UCSD-AML1 (cell line): Measurements from ENCODE around the gene AP4E1.
"Not testable (repeated sequence)": the region's sequence is repeated elsewhere in the genome, so short reads cannot be mapped to it uniquely, and the experiment has no call there.

Source experiments
- DNase-seq: peaks from one replicate; lab custom pipeline; 2025; ENCODE audit not compliant: unreplicated experiment; lab: John Stamatoyannopoulos, UW

The AP4E1 gene

GRCh38 chr15:50908209-50909009 lies at the start of gene AP4E1:
Gene AP4E1 (plus strand): TSS chr15:50908683. CDS start chr15:50908779, 96 bp downstream.
- peak; percentile 93 for DNase-seq

- no peak for DNase-seq
Measured at GRCh38 chr15:50860824-50861223, 47.7 kb upstream of the AP4E1 start.

- DNase-seq: no peak
Measured at GRCh38 chr15:50862553-50862952, 45.9 kb upstream of the AP4E1 start.

GRCh38 chr15:50864873-50865272 lies 43.6 kb upstream of the AP4E1 start:
- DNase-seq: no peak

- no peak for DNase-seq
Measured at GRCh38 chr15:50865515-50866353, 42.7 kb upstream of the AP4E1 start.

GRCh38 chr15:50871832-50872231 lies 36.7 kb upstream of the AP4E1 start:
- DNase-seq: no peak

GRCh38 chr15:50872832-50873426 lies 35.6 kb upstream of the AP4E1 start:
- no peak for DNase-seq

GRCh38 chr15:50873935-50874361 lies 34.5 kb upstream of the AP4E1 start:
- DNase-seq: peak; percentile 55

- DNase-seq: not testable (repeated sequence)
Measured at GRCh38 chr15:50875238-50875637, 33.2 kb upstream of the AP4E1 start.

GRCh38 chr15:50876260-50876988 lies 32.1 kb upstream of the AP4E1 start:
- DNase-seq: no peak

GRCh38 chr15:50876989-50877360 lies 31.5 kb upstream of the AP4E1 start:
- peak; percentile 68 for DNase-seq

GRCh38 chr15:50879016-50879617 lies 29.4 kb upstream of the AP4E1 start:
- no peak for DNase-seq

- no peak for DNase-seq
Measured at GRCh38 chr15:50880206-50880605, 28.3 kb upstream of the AP4E1 start.

- no peak for DNase-seq
Measured at GRCh38 chr15:50880651-50881114, 27.8 kb upstream of the AP4E1 start.

GRCh38 chr15:50881121-50882048 lies 27.1 kb upstream of the AP4E1 start:
- peak; percentile 17 for DNase-seq

GRCh38 chr15:50883903-50884302 lies 24.6 kb upstream of the AP4E1 start:
- peak; percentile 70 for DNase-seq

- DNase-seq: no peak
Measured at GRCh38 chr15:50884540-50884939, 23.9 kb upstream of the AP4E1 start.

- DNase-seq: no peak
Measured at GRCh38 chr15:50886139-50886467, 22.4 kb upstream of the AP4E1 start.

- no peak for DNase-seq
Measured at GRCh38 chr15:50886611-50887345, 21.7 kb upstream of the AP4E1 start.
